HCT116 (cell line): ENCODE measurements around the gene PIK3R6. TPM values are rescaled to one million over a fixed set of nuclear protein-coding genes. Genes with fewer than 3 reads are reported as not detected.

Experiments used
- ATAC-seq: fragments of 200-7000 bp; cut with Tn5 transposase; 2 replicates; pipeline ENCODE4 v1.9.1; 2020; ENCODE audit warnings: mild to moderate bottlenecking, moderate library complexity
- BruUV-seq: library from RNA; stranded (reverse); fragments of 400-500 nt; replicated peaks from 2 replicates; lab custom pipeline; 2021; lab: Mats Ljungman, UMichigan
- CTCF ChIA-PET: fragments of 300-600 bp; sonication (Branson Sonifier 250); formaldehyde crosslinking; loops from one replicate; lab custom pipeline; 2021; ENCODE audit warnings: antibody characterized with exemption; lab: Charles Lee
- POLR2A ChIA-PET: fragments of 300-600, 350-600 bp; sonication (Branson Sonifier 250); formaldehyde crosslinking; loops from one replicate; lab custom pipeline; 2021; ENCODE audit warnings: antibody characterized with exemption; lab: Charles Lee
- RAD21 ChIA-PET, 2 experiments: fragments of 300-600 bp; sonication (Branson Sonifier 250); formaldehyde crosslinking; loops; one replicate each; lab custom pipeline; 2023; ENCODE audit warnings: low total read pairs in 2 of 2; ENCODE audit not compliant: uncharacterized antibody in 2 of 2, unreplicated experiment in 2 of 2, low non-redundant PET in 1 of 2; lab: Charles Lee
- DNase-seq: peaks from one replicate; pipeline ENCODE4 v3.0.0-alpha.2; 2010; ENCODE audit warnings: low read depth, low spot score
- H2AFZ ChIP-seq: fragments of 200-600 bp; shearing (Covaris generic), sonication (generic); 2 replicates; pipeline ENCODE4 v1.6.1; 2017; ENCODE audit warnings: low read depth, mixed run types, mixed read lengths, antibody characterized with exemption, low read length; ENCODE audit not compliant: poor library complexity, severe bottlenecking
- H3K27ac ChIP-seq: 2 replicates; pipeline ENCODE4 v1.5.1; 2012; ENCODE audit warnings: low read depth, low read length
- H3K27me3 ChIP-seq: fragments of 200-600 bp; sonication (generic); 2 replicates; pipeline ENCODE4 v1.6.1; 2016; ENCODE audit warnings: mixed run types, low read length, mixed read lengths; ENCODE audit not compliant: insufficient read depth
- H3K36me3 ChIP-seq, 2 experiments: fragments of 200-500 bp in 1 of 2; fragments of 200-600 bp in 1 of 2; sonication (Bioruptor generic) in 1 of 2; sonication (generic) in 1 of 2; 2 replicates each; pipeline versions ENCODE4 v1.5.1 to v1.6.1; 2014 to 2016; ENCODE audit warnings: low read length in 2 of 2, inconsistent platforms in 1 of 2, mixed read lengths in 1 of 2, mixed run types in 1 of 2; ENCODE audit not compliant: insufficient read depth in 2 of 2, control insufficient read depth in 1 of 2
- H3K4me1 ChIP-seq, 2 experiments: fragments of 200-600 bp in 1 of 2; sonication (generic) in 1 of 2; 2 replicates each; pipeline versions ENCODE4 v1.5.1 to v1.6.1; 2012 to 2017; ENCODE audit warnings: low read length in 2 of 2, inconsistent platforms in 1 of 2, mild to moderate bottlenecking in 1 of 2, mixed read lengths in 1 of 2, mixed run types in 1 of 2, moderate library complexity in 1 of 2; ENCODE audit not compliant: insufficient read depth in 2 of 2, control insufficient read depth in 1 of 2
- H3K4me2 ChIP-seq: fragments of 200-600 bp; sonication (generic); 2 replicates; pipeline ENCODE4 v1.6.1; 2017; ENCODE audit warnings: mixed run types, low read length, mixed read lengths
- H3K4me3 ChIP-seq, 2 experiments: fragments of 200-600 bp in 1 of 2; sonication (generic) in 1 of 2; replicated peaks in 1 of 2; 2 replicates each; pipeline ENCODE4 v1.5.1; 2011 to 2016; ENCODE audit warnings: low read length in 2 of 2, control low read depth in 1 of 2, low read depth in 1 of 2, mild to moderate bottlenecking in 1 of 2, mixed read lengths in 1 of 2, mixed run types in 1 of 2
- H3K79me2 ChIP-seq: fragments of 200-600 bp; sonication (generic); 2 replicates; pipeline ENCODE4 v1.6.1; 2017; ENCODE audit warnings: mild to moderate bottlenecking, mixed run types, low read length, moderate library complexity, mixed read lengths; ENCODE audit not compliant: insufficient read depth
- H3K9ac ChIP-seq: fragments of 200-600 bp; sonication (generic); 2 replicates; pipeline ENCODE4 v1.6.1; 2016; ENCODE audit warnings: low read length, mixed read lengths
- H3K9me2 ChIP-seq: fragments of 200-600 bp; sonication (generic), shearing (Covaris generic); 2 replicates; pipeline ENCODE4 v1.6.1; 2017; ENCODE audit warnings: mixed run types, mild to moderate bottlenecking, moderate library complexity; ENCODE audit not compliant: insufficient read depth
- H3K9me3 ChIP-seq, 2 experiments: fragments of 200-500 bp in 1 of 2; fragments of 200-600 bp in 1 of 2; sonication (Bioruptor generic) in 1 of 2; sonication (generic) in 1 of 2; 2 replicates each; pipeline ENCODE4 v1.6.1; 2014 to 2017; ENCODE audit warnings: low read length in 2 of 2, mixed read lengths in 2 of 2, inconsistent platforms in 1 of 2, low read depth in 1 of 2, mild to moderate bottlenecking in 1 of 2, mixed run types in 1 of 2, moderate library complexity in 1 of 2; ENCODE audit not compliant: control insufficient read depth in 1 of 2, insufficient read depth in 1 of 2
- H4K20me1 ChIP-seq: fragments of 200-600 bp; sonication (generic), shearing (Covaris generic); 2 replicates; pipeline ENCODE4 v1.6.1; 2017; ENCODE audit warnings: mixed run types, mild to moderate bottlenecking, moderate library complexity; ENCODE audit not compliant: insufficient read depth
- EZH2phosphoT487 ChIP-seq: fragments of 200-600 bp; IDR thresholded peaks from 2 replicates; pipeline ENCODE4 v1.6.1; 2018; ENCODE audit warnings: antibody characterized with exemption, borderline replicate concordance
- POLR2A ChIP-seq: IDR thresholded peaks from 2 replicates; pipeline ENCODE4 v1.7.0; 2011; ENCODE audit warnings: borderline replicate concordance; ENCODE audit not compliant: insufficient read depth, insufficient read length; ENCODE audit errors: extremely low read depth
- POLR2AphosphoS5 ChIP-seq: IDR thresholded peaks from 2 replicates; pipeline ENCODE4 v1.6.1; 2011; ENCODE audit warnings: mild to moderate bottlenecking, low read depth, low read length, moderate library complexity
- SP1 ChIP-seq: IDR thresholded peaks from 2 replicates; pipeline ENCODE4 v1.6.1; 2012; ENCODE audit warnings: low read depth
- YY1 ChIP-seq: IDR thresholded peaks from 2 replicates; pipeline ENCODE4 v1.6.1; 2011; ENCODE audit warnings: low read length, low read depth, moderate library complexity, mild to moderate bottlenecking; ENCODE audit not compliant: insufficient replicate concordance; ENCODE audit errors: extremely low read depth
- intact Hi-C: fragments of 100-400 bp; cut with micrococcal nuclease; formaldehyde crosslinking; loops from 2 replicates; pipeline ENCODE4 v1.10.0; 2022
- total RNA-seq: library from RNA; stranded (reverse); gene quantifications from one replicate; pipeline ENCODE4 v1.2.1, GENCODE V29; 2021; ENCODE audit not compliant: unreplicated experiment

Gene PIK3R6
- total RNA-seq, 1 experiment from 2014 or later = 0.07 TPM

GRCh38 chr17:8851600-8851999, 15.9 kb downstream of the PIK3R6 start:
- Histone ChIP-seq H3K79me2 (no peaks in the 10 kb centered on the region), H4K20me1 (no peaks in the 10 kb centered on the region), H3K4me3 (no peak overlapping the region), H2AFZ (no peak overlapping the region), H3K4me2 (no peak overlapping the region), H3K9me3 (no peaks in the 10 kb centered on the region), H3K36me3 (no peaks in the 10 kb centered on the region), H3K27ac (no peak overlapping the region), H3K4me1 (peaks cover 0 to 3% of the 10 kb centered on the region in 2 experiments; a peak in 1 of 4 replicates), H3K9ac (no peak overlapping the region), H3K9me2 (no peaks in the 10 kb centered on the region), H3K27me3 (no peaks in the 10 kb centered on the region)
- ChIA-PET CTCF (no interaction called here), POLR2A (no interaction called here), RAD21 (no interaction called here)
- DNase-seq = no peak
- ATAC-seq = no peak
- BruUV-seq = no TSS peak
- intact Hi-C loops = no loop called here
- no peak for TF ChIP-seq POLR2A
- TF ChIP-seq YY1 = no peak

GRCh38 chr17:8849311-8850041, 18.0 kb downstream of the PIK3R6 start:
- no peak for ATAC-seq
- Histone ChIP-seq H3K9ac (no peak overlapping the region), H3K4me2 (no peak overlapping the region)
- TF ChIP-seq POLR2AphosphoS5 = no peak
- no peak for TF ChIP-seq SP1
- TF ChIP-seq EZH2phosphoT487 = no peak
- TF ChIP-seq, all 23 proteins: peak for 0
- Histone ChIP-seq H3K27ac (no peak overlapping the region), H3K27me3 (no peaks in the 10 kb centered on the region), H4K20me1 (no peaks in the 10 kb centered on the region), H2AFZ (no peak overlapping the region), H3K9me2 (no peaks in the 10 kb centered on the region), H3K4me1 (peaks cover 0 to 3% of the 10 kb centered on the region in 2 experiments; a peak in 1 of 4 replicates), H3K4me3 (no peak overlapping the region), H3K9me3 (no peaks in the 10 kb centered on the region), H3K36me3 (no peaks in the 10 kb centered on the region), H3K79me2 (no peaks in the 10 kb centered on the region)
- intact Hi-C loops = no loop called here
- RAD21 ChIA-PET = no interaction called here
- CTCF ChIA-PET = no interaction called here
- POLR2A ChIA-PET = no interaction called here
- DNase-seq = no peak
- no TSS peak for BruUV-seq
